22Rv1 (cell line): ENCODE data around the gene FAXDC2.

Experiments
- H3K27ac ChIP-seq: fragments of 450-650 bp; 2 replicates; pipeline ENCODE4 v1.5.1; 2017
- CTCF ChIP-seq: fragments of 450-650 bp; IDR thresholded peaks from 2 replicates; pipeline ENCODE4 v1.5.1; 2017; ENCODE audit warnings: mild to moderate bottlenecking
- ZFX ChIP-seq: fragments of 450-650 bp; IDR thresholded peaks from 2 replicates; pipeline ENCODE4 v1.6.1; 2017; ENCODE audit warnings: antibody characterized with exemption, borderline replicate concordance

FAXDC2 gene

DNA sequence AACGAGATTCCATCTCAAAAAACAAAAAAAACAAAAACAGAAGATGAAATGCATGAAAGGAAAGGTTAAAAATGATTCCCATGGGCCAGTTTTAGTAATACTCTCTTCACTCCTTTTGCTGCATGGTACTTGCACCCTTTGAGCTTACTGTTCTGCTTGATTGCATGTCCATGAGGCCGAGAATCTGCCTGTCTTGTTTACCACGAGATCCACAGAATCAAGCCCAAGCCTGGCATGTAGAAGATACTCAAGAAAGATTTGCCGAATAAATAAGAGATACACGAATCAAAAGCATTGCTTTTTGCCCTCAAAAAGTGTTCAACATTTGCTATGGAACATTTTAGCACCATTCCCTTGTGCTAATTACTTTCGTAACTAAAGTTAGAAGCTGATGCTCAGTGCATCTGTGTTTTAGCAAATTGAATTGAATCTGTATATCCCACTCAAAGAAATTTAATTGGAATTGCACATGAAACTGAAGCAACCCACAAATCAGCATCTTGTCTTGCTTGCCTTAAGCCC, 1.1 kb downstream of the FAXDC2 start:
- TF ChIP-seq ZFX: no peak
- H3K27ac ChIP-seq: no peak overlapping the region

DNA sequence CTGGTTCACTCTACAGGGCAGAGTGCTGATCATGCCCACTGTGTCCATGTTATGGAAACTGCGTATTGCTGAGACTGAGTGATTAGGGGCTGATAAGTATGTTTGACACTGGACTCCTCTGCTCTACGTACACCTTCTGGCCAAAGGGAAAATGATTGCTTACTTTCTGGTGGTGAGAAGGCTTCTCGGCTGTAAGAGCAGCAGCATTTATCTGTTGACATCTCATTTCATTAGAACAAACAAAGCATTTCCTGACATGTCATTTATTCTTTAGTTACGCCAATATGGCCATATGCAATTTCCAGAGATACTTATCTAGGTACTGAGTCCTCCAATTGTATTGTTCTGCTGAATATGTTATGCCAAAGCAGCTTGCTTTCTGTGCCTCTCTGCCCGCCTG, 5.6 kb downstream of the FAXDC2 start:
- H3K27ac ChIP-seq: peak overlapping the region; percentile 77
- TF ChIP-seq CTCF (no peak), ZFX (no peak)

DNA sequence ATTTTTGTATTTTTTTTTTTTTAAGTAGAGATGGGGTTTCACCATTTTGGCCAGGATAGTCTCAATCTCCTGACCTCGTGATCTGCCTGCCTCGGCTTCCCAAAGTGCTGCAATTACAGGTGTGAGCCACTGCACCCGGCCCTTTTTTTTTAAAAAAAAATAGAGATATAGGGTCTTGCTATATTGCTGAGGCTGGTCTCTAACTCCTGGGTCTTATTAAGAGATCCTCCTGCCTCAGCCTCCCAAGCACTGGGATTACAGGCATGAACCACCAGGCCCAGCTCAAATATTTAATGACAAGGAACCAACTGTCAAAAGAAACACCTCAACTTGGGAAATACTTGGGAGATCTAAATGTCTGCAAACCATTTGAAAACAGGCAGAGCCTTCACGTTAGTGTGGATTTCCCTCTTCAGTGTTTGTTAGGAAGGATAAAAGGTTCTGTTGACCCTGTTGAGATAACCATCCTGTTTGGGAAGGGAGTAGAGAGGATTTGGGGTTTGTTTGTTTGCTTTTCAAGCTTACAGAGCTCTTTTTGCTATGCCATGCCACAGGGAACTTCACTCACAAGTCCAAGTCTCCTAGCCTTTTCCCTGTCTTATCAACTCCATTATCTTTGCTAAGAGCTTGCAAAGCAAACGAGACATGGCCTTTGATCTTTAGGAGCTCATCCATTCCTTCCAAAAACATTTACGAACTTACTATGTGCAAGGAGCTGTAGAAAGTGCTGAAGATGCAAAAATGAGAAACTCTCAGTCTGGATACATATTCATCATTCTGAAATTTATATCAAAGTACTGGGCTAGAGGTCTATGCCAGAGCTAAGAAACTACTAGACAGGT, 7.5 kb downstream of the FAXDC2 start:
- TF ChIP-seq ZFX: no peak
- no peak for TF ChIP-seq CTCF
- peak overlapping the region; percentile 77 for H3K27ac ChIP-seq

- no peak overlapping the region for H3K27ac ChIP-seq
- no peak for TF ChIP-seq ZFX
- no peak for TF ChIP-seq CTCF
Observed at GRCh38 chr5:154841273-154841661, 9.1 kb downstream of the FAXDC2 start.

DNA sequence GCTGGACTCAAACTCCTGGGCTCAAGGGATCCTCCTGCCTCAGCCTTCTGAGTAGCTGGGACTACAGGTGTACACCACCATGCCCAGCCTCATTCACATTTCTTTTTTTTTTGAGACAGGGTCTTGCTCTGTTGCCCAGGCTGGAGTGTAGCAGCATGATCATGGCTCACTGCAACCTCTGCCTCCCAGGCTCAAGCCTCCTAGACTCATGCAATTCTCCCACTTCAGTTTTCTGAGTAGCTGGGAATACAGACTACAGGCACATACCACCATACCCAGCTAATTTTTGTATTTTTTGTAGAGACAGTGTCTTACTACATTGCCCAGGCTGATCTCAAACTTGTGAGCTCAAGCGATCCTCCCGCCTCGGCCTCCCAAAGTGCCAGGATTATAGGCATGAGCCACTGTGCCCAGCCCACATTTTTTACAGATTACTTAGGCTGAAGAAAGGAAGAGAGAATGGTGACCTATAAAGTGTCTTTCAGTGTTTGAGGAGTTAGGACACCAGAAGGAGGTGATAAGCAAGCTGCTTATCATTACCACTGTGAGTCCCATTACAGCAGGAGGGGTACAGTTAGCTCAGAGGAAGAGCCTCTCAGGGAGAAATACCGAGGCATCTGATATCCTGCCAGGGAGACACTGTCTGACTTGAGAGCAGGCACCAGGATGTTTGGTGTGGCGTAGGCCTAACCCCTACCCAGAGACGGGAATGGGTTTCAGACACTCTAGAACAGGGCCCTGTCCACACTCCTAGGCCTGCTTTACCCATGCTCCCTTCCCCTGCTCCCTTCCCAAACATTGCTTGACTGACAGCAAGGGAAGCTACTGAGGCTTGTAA, 9.7 kb downstream of the FAXDC2 start:
- TF ChIP-seq CTCF (no peak), ZFX (no peak)
- no peak overlapping the region for H3K27ac ChIP-seq

- H3K27ac ChIP-seq: no peak overlapping the region
- TF ChIP-seq ZFX (no peak), CTCF (no peak)
Observed at GRCh38 chr5:154837009-154837901, 13.1 kb downstream of the FAXDC2 start.

DNA sequence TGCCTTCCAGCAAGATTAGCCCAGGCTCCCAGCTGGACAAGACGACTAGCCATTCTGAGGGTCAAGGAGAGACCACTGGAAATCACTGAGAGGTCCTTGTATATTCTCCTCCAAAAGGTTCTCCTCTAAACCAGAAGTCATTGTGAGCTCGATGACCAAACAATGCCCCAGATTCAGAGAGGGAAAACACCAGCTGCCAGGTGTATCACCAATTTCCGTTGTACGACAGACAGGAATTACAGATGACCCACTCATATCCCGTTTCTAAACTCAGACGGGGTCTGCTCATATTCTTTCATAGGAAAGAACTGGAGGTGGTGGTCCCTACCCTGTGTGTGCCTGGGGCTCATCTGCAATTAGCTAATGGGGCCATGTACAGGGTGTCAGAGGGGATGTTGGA, 14.2 kb downstream of the FAXDC2 start:
- no peak overlapping the region for H3K27ac ChIP-seq
- TF ChIP-seq ZFX: no peak
- no peak for TF ChIP-seq CTCF

DNA sequence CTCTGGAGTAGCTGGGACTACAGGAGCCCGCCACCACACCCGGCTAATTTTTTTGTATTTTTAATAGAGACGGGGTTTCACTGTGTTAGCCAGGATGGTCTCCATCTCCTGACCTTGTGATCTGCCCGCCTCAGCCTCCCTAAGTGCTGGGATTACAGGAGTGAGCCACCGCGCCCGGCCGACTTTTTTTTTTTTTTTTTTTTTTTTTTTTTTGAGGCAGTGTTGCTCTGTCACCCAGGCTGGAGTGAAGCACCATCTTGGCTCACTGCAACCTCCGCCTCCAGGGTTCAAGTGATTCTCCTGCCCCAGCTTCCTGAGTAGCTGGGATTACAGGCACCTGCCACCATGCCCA, 14.7 kb downstream of the FAXDC2 start:
- H3K27ac ChIP-seq: peak overlapping the region; percentile 71; the same call in 1 of the 2 replicates
